ENCODE results near the gene CXCL1.

DNA sequence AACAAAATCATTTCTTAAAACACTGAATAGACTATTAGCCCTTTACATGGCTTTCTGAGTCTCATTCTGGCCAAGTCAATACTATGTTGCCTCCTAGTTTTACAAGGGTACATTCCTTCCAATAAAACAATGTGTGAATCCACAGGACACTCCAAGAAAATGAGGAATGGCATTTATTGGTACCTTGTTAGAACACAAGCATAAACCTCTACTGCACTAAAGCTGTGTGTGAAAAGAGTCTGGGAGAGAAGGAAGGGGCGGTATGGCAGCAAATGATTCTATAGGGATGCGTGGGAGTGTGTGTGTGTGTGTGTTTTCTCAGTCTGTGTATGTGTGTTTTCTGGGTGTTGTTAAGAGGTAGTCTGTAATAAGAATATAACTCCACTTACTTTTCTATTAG, 48.9 kb downstream of the CXCL1 start:
- no peak for TF ChIP-seq CTCF (IDR thresholded peaks at IDR 0.05)
- no peak for TF ChIP-seq POLR2A (IDR thresholded peaks at IDR 0.05)

All from thyroid gland (tissue), 4 donors.